Measurements from ENCODE around the gene ACOXL.
A peak's percentile ranks its signal among the peaks of the same experiment; 100 is the strongest.

The ACOXL gene

GRCh38 chr2:111116011-111116746, 383.8 kb downstream of the ACOXL start:
- peak; percentile 11 for DNase-seq (ENCODE audit: low spot score)

DNA sequence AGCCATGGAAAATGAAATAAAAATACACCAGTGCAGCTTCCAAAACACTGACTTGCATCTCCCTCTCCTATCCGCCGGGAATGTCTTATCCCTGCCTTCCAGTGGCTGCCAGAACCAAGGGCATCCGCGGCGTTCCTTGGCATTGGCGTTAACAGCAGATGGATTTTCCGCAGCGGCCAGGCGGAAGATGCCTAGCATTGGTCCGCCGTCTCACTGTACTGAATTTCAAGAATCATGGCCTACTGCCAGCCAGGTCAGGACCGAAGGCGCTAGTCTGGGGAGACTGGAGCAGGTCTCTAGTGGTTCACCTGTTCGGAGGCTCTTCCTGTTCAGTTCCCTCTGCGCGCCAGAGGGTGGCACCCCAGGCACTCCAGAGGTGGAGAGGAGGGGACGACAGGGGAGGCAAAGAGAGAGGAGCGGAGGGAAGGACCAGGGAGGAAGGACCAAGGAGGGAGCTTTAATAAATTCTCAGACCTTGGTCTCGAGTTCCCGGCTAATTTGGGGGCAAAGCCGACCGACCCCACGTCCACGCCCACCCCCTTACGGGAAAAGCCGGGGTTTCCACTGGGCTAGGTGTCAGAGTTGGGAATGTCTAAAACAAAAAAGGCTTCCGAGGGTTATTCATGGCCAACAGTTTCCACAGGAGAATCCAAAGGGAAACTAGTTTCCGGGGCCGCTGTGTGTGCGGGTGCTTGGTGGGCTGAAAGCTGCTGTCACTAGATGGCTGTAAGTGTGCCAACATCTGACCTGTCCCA, 384.6 kb downstream of the ACOXL start:
- peak; percentile 75 for DNase-seq (ENCODE audit: low spot score)

DNA sequence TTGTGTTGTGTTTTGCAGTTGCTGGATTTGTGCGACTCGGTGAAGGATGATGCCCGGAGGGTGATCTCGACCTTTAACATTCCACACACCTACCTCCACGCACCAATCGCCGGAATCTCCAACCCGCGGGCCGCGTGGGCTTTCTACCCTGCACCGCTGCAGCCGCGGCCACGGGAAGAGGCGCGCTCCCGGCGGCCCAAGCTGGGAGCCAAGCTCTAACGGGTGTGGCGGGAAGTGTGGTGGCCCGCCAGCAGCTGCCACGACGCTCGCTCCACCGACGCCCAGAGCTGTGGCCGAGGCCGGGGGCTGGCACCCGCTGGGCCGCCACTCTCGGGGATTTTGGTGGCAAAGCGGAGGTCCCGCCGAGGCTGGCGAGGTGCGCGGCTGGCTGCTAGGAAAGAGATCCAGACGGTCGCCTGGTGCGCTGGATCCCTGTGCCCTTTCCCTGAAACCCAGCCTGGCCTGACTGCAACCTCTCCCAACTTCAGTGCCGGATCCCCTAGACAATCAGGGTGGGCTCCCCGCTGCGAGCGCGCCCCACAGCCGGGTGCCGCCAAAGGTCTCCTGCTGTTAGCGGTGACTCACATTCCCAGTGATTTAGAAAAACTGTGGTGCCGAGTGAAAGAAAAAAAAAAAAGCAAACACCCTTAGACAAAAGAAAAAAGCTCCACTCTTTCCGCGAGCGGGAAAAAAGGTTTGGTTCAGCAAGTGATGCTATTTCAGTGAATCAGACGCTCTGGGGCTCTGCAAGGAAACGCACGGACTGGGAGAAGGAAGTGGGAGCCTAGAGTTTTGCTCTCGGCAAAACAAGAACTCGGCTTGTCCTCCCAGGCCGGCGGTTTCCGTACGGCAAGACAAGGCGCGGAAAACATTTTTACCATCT, 385.5 kb downstream of the ACOXL start:
- DNase-seq (ENCODE audit: low spot score) = peak; percentile 11

DNA sequence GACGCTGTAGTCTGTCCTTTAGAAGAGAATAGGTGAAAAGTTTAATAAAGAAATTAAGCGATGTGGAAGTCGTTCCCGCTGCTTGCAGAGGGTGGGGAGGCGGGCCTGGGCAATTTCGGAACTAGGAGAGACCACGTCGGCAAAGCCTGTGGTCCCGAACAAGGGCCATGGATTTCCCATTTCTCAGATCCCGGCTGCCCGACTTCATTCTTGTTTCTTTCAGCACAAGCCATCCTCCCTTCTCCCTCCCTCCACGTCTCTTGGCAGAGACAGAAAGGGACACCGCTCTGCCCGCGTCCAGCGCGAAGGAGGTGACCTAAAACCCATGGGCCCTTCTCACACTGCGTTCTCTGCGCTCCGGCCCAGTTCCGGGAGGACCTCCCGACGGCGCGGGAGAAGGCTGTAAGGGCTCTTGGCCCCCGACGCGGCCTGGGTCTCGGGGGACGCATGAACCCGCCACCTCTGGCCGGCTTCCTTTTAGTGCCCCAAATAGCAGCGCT, 386.2 kb downstream of the ACOXL start:
- no peak for DNase-seq (ENCODE audit: low spot score)

DNA sequence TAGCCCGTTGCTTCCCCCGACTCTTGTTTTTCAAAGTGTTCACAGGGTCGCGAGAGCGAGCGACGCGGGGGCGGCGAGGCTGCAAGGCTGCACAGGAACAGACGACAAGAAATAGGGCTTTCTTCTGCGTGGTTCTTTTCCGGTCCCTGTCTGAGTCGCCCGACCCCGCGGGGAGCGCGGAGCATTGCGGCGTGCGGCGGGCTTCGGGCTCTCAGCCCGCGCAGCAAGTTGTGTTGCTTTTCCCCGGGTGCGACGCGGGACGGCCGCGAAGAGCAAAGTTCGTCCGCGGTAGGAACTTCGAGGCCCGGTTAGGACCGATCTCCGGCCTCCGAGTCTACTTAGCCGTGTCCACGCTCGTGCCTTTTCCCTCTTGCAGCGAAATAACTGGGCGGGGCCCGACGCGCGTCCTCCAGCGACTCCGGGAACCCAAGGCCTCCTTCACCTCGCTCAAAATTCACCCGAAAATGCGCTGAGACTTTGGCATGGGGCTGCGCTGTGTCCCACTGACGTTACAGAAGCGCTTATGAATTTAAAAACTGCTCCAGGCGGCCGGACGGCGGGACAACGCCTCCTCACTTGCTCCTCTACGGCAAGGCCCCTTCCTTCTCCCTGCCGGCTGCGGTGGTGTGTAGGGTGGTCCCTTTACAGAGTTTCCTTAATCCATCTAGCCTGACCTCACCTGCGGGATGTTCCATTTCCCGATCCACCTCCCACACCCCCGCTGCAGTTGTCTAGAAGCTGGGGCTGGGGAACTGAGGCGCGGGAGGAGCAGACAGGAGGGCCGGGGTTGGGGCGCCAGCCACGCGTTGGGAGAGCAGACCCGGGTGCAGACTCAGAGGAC, 386.8 kb downstream of the ACOXL start:
- peak; percentile 19 for DNase-seq (ENCODE audit: low spot score)

- DNase-seq (ENCODE audit: low spot score) = no peak
Measured at GRCh38 chr2:111119822-111120252, 387.5 kb downstream of the ACOXL start.

DNA sequence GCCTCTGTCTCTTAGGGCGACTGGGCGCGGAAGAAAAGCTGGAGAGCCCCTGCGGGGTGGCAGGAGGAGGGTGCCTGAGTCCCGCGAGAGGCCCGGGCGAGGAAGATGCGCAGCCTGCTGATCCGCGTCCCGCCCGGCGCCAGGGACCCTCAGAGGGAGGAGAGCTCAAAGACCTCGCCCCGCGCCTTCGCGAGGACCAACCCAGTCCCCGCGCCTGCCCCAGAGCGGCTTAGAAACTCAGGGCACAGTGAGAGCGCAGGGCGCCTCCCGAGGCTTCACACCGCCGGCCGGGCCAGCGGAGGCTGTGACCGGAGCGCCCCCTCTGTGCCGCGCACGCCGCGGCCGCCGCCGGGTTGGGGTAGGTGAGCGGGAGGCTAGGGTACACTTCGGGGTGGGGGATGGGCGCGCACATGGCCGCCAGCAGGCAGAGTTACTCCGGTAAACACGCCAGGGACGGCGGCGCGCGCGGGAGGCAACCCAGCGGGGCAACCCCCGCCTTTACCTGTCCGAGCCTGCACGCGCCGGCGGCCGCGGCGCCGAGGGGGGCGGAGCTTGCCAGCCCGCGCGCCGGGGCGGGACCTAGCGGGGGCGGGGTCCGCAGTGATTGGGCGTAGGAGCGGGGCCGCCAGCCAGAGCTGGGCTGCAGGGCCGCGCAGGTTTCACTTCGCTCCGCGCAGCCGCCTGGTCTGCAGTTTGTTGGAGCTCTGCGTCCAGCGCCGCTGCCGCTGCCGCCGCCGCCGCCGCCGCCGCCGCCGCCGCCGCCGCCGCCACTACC, 388.1 kb downstream of the ACOXL start, which contains the start of gene BCL2L11:
BCL2L11 (plus strand) TSS at position 662 of the 775 bp plus-strand sequence. CDS start 2,832 bp downstream, outside the sequence.
- DNase-seq (ENCODE audit: low spot score) = peak; percentile 92

DNA sequence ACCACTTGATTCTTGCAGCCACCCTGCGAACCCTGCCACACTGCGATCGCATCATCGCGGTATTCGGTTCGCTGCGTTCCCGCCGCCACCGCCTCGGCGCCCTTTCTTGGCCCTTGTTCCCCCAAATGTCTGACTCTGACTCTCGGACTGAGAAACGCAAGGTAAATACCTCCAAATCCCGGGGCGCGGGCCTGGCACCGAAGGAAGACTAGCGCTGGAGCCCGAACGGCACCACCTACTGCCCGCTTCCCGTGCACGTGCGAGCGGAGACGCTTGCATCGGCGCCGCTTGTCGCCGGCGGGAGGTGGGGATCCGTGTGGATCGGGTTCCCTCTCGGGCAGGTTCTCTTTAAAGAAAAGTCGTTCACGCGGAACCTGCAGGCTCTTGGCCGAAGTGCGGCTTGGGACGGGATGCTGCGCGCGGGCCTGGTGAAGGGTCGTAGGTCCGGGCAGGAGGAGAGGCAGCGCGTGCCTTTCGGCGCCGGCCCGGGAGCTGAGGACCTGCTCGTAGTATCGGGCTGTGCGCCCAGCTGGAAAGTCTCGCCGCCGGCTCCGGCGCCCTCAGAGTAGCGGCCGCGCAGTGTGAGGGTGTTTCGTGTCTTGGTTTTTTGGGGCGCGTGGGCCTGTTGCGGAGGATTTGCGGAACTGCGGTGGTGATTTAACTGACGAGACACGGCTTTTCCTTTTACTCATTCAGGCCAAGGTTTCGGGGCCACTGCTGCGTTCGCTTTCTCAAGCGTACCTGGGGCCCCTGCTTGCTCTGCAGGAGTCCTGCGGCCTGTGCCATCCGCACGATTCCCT, 388.9 kb downstream of the ACOXL start:
- peak; percentile 15 for DNase-seq (ENCODE audit: low spot score)

DNA sequence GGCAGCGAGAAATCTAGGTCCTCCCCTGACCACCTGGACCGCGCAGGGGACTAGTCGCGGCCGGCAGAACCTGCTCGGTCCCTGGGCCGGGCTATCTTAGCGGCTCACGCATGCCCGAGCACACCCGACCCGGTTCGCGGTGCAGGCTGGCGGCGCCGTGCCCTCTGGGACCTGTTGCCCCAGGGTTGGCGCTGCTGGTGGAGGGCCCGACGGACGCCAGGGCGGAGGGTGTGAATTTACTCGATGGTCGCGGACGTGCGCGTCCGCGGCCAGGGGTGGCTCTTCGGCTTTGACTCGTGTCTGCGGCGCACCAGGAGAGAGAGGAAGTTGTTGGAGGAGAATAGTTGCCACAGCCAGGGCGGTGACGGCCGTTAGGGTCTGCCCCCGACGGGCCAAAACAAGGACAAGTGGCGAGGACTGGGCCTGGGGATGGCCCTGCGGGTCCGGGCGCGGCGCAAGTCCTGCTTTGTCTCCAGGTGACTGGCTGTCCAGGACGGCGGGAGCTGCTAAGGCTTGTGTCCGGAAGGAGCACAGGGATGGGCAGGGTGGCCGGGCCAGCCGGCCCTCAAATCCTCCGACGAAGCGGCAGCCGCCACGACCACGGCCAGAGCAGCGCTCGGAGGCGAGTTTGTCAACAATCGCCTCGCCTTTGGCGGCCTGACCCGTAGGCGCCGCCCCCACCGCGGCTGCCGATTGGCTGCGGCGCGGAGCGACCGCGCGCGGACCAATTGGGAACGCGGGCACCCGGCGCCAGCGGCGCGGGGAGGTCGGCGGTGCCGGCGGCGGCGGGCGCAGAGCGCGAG, 389.7 kb downstream of the ACOXL start:
- peak; percentile 79 for DNase-seq (ENCODE audit: low spot score)

GRCh38 chr2:111122631-111123421, 390.5 kb downstream of the ACOXL start:
- peak; percentile 19 for DNase-seq (ENCODE audit: low spot score)

DNA sequence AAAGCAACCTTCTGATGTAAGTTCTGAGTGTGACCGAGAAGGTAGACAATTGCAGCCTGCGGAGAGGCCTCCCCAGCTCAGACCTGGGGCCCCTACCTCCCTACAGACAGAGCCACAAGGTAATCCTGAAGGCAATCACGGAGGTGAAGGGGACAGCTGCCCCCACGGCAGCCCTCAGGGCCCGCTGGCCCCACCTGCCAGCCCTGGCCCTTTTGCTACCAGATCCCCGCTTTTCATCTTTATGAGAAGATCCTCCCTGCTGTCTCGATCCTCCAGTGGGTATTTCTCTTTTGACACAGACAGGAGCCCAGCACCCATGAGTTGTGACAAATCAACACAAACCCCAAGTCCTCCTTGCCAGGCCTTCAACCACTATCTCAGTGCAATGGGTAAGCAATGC, 391.4 kb downstream of the ACOXL start:
- DNase-seq (ENCODE audit: low spot score) = no peak

DNA sequence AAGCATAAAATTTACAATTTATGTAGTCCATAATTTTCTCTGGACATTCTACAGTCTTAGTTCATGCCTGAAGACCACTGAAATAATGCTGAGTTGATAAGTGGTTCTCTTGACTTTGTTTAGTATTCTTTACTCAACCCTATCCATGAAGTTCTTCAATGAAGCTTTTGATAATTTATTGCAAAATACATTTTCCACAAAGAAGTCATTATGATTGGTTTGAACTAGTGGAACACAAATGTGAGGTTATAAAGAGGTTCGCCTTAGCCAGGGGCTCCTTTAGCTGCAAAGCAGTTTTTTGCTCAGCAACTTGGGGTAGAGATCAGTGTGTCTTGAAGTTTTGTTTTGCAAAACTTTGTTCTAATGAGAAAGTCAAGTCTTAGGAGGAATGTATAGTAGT, 394.2 kb downstream of the ACOXL start:
- no peak for DNase-seq (ENCODE audit: low spot score)

GRCh38 chr2:111127351-111127750, 395.0 kb downstream of the ACOXL start:
- DNase-seq (ENCODE audit: low spot score) = no peak

GRCh38 chr2:111128096-111128495, 395.7 kb downstream of the ACOXL start:
- no peak for DNase-seq (ENCODE audit: low spot score)

DNA sequence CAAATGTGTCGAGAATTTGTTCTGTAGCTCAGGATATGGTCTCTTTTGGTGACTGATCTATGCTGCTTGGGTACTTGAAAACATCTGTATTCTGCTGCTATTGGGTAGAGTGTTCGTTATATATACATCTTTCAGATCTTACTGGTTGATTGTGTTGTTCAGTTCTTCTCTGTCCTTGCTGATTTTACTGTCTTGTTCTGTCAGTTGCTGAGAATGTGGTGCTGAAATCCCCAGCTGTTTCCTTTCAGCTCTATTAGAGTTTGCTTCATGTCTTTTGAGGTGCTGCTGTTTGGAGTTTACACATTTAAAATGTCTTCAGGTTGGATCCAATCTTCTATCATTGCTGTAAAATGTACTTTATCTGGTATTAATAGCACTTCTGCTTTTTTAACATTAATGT, 401.2 kb downstream of the ACOXL start:
- no peak for DNase-seq (ENCODE audit: low spot score)

DNA sequence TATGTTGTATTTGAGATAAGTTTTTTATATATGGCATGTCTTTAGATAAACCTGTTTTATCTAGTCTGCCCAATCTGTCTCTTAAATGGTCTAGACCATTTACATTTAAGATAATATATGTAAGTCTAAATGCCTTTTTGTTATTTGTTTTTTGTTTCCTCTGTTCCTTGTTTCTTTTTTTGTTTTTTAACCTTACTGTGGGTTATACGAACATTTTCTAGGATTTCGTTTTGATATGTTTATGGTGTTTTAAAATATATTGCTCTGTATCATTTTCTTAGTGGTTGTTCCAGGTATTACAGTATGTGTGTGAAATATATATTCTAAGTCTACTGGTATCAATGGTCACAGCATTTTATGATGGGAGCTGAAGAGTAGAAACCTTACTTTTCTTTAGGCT, 401.7 kb downstream of the ACOXL start:
- no peak for DNase-seq (ENCODE audit: low spot score)

DNA sequence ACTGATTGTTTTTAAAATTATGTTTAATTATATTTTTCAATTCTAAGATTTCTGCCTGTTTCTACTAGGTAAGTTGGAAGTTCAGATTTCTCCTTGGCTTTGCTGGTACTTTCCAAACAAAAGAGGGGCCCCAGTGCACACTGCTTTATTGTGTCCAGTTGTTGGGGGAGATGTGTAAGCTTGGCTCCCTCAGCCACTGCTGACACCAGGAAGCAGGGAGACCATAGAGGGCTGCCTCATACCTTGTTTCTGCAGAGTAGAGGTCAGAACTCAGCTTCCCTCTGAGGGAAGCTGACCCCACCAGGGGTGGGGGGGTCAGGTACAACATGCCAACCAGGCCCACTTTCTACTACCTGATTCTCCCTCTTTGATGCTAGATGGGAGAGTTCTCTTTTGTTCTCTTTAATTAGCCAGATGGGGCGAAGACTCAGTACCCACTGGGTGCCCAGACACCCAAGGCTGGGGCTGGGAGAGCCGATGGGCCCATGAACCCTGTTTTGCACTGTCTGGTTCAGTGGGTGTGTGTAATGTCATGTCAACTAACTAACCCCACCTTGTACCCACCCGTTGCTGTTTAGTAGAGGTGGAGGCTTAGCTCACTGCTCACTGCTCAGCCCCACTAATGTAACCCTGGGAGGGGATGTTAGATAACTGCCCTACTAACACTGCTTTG, 403.0 kb downstream of the ACOXL start:
- DNase-seq (ENCODE audit: low spot score) = no peak
